K562 (cell line): Measurements from ENCODE around the gene PIK3CA. TPM values are rescaled to one million over a fixed set of nuclear protein-coding genes. Genes with fewer than 3 reads are reported as not detected.

Source experiments
- AFF1 ChIP-seq, 2 experiments: fragments of 450-650 bp; IDR thresholded peaks; 2 replicates each; pipeline ENCODE4 v1.6.1; 2018; ENCODE audit warnings: mild to moderate bottlenecking in 2 of 2, low read depth in 1 of 2; ENCODE audit not compliant: partially characterized antibody in 2 of 2
- BACH1 ChIP-seq: fragments of 200-800 bp; sonication (Bioruptor generic); IDR thresholded peaks from 2 replicates; pipeline ENCODE4 v1.6.1; 2016; ENCODE audit warnings: missing genetic modification characterization, missing compliant biosample characterization
- GTF3C2 ChIP-seq: IDR thresholded peaks from 3 replicates; pipeline ENCODE4 v1.6.1; 2011; ENCODE audit warnings: borderline replicate concordance, mild to moderate bottlenecking, moderate library complexity; ENCODE audit not compliant: insufficient read length; ENCODE audit errors: extremely low read depth
- POLR2G ChIP-seq: fragments of 200-400 bp; formaldehyde crosslinking; IDR thresholded peaks from 2 replicates; pipeline ENCODE4 v1.6.1; 2017; ENCODE audit warnings: low read depth, mild to moderate bottlenecking, antibody characterized with exemption, low read length, moderate library complexity
- RREB1 ChIP-seq: fragments of 250-450 bp; sonication (Bioruptor Pico); IDR thresholded peaks from 2 replicates; pipeline ENCODE4 v1.4.0; 2020
- ZEB2 ChIP-seq: fragments of 450-650 bp; IDR thresholded peaks from 2 replicates; pipeline ENCODE4 v1.6.1; 2016
- ZNF518B ChIP-seq: fragments of 250-450 bp; sonication (Bioruptor Pico); IDR thresholded peaks from 2 replicates; pipeline ENCODE4 v1.5.0; 2021; ENCODE audit warnings: mild to moderate bottlenecking, moderate library complexity
- ZNF79 ChIP-seq: fragments of 250-450 bp; sonication (Bioruptor Pico); IDR thresholded peaks from 2 replicates; pipeline ENCODE4 v1.4.0; 2020; ENCODE audit warnings: low read depth, mild to moderate bottlenecking, moderate library complexity
- polyA plus RNA-seq, 8 experiments: library from polyadenylated mRNA; depleted of rRNA in 4 of 8; stranded (reverse) in 5 of 8; unstranded in 3 of 8; fragments of >200 nt; fragmentation: Nextera tagmentation in 2 of 8; fragmentation: Illumina TruSeq in 1 of 8; extraction: Ambion mirVana in 2 of 8; extraction: Trizol in 1 of 8; gene quantifications; 2 replicates each; pipeline versions ENCODE4 v1.2.1 to v1.2.3, GENCODE V29; 2011 to 2014; ENCODE audit warnings: inconsistent platforms in 1 of 8, missing spikeins in 1 of 8
- total RNA-seq, 7 experiments: library from RNA; depleted of rRNA in 6 of 7; stranded (reverse); fragments of >200 nt in 6 of 7; fragmentation: Illumina TruSeq in 2 of 7; extraction: Trizol in 2 of 7; gene quantifications; 2 replicates each; pipeline versions ENCODE4 v1.2.1 to v1.2.3, GENCODE V29; 2011 to 2021; ENCODE audit warnings: low replicate concordance in 1 of 7

Gene PIK3CA
- total and polyA plus RNA-seq, 9 of the 15 experiments (the other 6 are each of a cell fraction or from before 2014, with no cell fraction given): 3.8 to 19.4 (median 10.8) TPM

GRCh38 chr3:179098388-179099077 lies 49.6 kb upstream of the PIK3CA start (continued):
- no peak for TF ChIP-seq ZEB2
- no peak; the same call in 1 of the 2 replicates for TF ChIP-seq BACH1
- TF ChIP-seq RREB1 (CRISPR knock-in tag): no peak
- TF ChIP-seq POLR2G: no peak
- TF ChIP-seq AFF1 (IDR thresholded peaks at IDR 0.05; ENCODE audit: low read depth in 1 of 2, partially characterized antibody in 2 of 2): no peak
- no peak for TF ChIP-seq ZNF79 (CRISPR knock-in tag)
- no peak for TF ChIP-seq GTF3C2
- TF ChIP-seq ZNF518B (CRISPR knock-in tag): no peak
